IMR-90 (cell line): ENCODE results near the gene TRIM37. TPM values are rescaled to one million over a fixed set of nuclear protein-coding genes. Genes with fewer than 3 reads are reported as not detected.

Experiments
- ATAC-seq: fragments of 200-7000 bp; cut with Tn5 transposase; 2 replicates; pipeline ENCODE4 v1.9.1; 2020; ENCODE audit warnings: low read depth, mild to moderate bottlenecking, moderate library complexity
- BruUV-seq: library from RNA; stranded (reverse); fragments of 400-500 nt; replicated peaks from 2 replicates; lab custom pipeline; 2021; lab: Mats Ljungman, UMichigan
- CTCF ChIA-PET: fragments of 300-600 bp; formaldehyde crosslinking; extraction: SDS; loops from one replicate; lab custom pipeline; 2021; ENCODE audit warnings: antibody characterized with exemption; lab: Yijun Ruan, JAX
- POLR2A ChIA-PET: fragments of 300-600 bp; sonication (Branson Sonifier 250); formaldehyde crosslinking; loops from one replicate; lab custom pipeline; 2022; ENCODE audit warnings: antibody characterized with exemption; ENCODE audit not compliant: unreplicated experiment; lab: Charles Lee
- DNase-seq: peaks from one replicate; pipeline ENCODE4 v3.0.0; 2013
- H2AFZ ChIP-seq: replicated peaks from 2 replicates; pipeline ENCODE3; 2013; ENCODE audit warnings: low read length, mild to moderate bottlenecking; ENCODE audit not compliant: poor library complexity
- H2AK5ac ChIP-seq: 2 replicates; pipeline ENCODE4 v1.6.1; 2013; ENCODE audit warnings: low read depth, low read length, inconsistent platforms
- H2AK9ac ChIP-seq: replicated peaks from 2 replicates; pipeline ENCODE3; 2013; ENCODE audit warnings: mild to moderate bottlenecking, low read depth, low read length, moderate library complexity; ENCODE audit not compliant: poor library complexity
- H2BK120ac ChIP-seq: 2 replicates; pipeline ENCODE4 v1.6.1; 2013; ENCODE audit warnings: low read depth, low read length, inconsistent platforms
- H2BK15ac ChIP-seq: 3 replicates; pipeline ENCODE4 v1.6.1; 2013; ENCODE audit warnings: low read depth, low read length, inconsistent platforms
- H2BK20ac ChIP-seq: 2 replicates; pipeline ENCODE4 v1.6.1; 2013; ENCODE audit warnings: low read depth, mild to moderate bottlenecking, inconsistent platforms, low read length, moderate library complexity
- H2BK5ac ChIP-seq: 2 replicates; pipeline ENCODE4 v1.6.1; 2013; ENCODE audit warnings: mild to moderate bottlenecking, low read depth, low read length, inconsistent platforms; ENCODE audit not compliant: poor library complexity, severe bottlenecking
- H3K14ac ChIP-seq: replicated peaks from 2 replicates; pipeline ENCODE4 v1.6.1; 2013; ENCODE audit warnings: low read depth, low read length, inconsistent platforms
- H3K18ac ChIP-seq: 2 replicates; pipeline ENCODE4 v1.6.1; 2013; ENCODE audit warnings: low read depth, low read length, control low read depth
- H3K23ac ChIP-seq: 2 replicates; pipeline ENCODE4 v1.6.1; 2013; ENCODE audit warnings: low read depth, low read length, inconsistent platforms
- H3K27ac ChIP-seq: 2 replicates; pipeline ENCODE4 v1.5.1; 2013; ENCODE audit warnings: mild to moderate bottlenecking, control low read depth, low read length; ENCODE audit not compliant: insufficient read depth
- H3K27me3 ChIP-seq: 2 replicates; pipeline ENCODE4 v1.6.1; 2013; ENCODE audit warnings: low read length; ENCODE audit not compliant: control insufficient read depth, insufficient read depth
- H3K36me3 ChIP-seq: 2 replicates; pipeline ENCODE4 v1.6.1; 2013; ENCODE audit warnings: low read length, mixed read lengths; ENCODE audit not compliant: control insufficient read depth, insufficient read depth
- H3K4ac ChIP-seq: 2 replicates; pipeline ENCODE4 v1.6.1; 2013; ENCODE audit warnings: low read depth, low read length, inconsistent platforms
- H3K4me1 ChIP-seq: 2 replicates; pipeline ENCODE4 v1.6.1; 2013; ENCODE audit warnings: low read length, mixed read lengths; ENCODE audit not compliant: control insufficient read depth, insufficient read depth
- H3K4me2 ChIP-seq: 2 replicates; pipeline ENCODE4 v1.6.1; 2013; ENCODE audit warnings: low read depth, mild to moderate bottlenecking, control low read depth, low read length, moderate library complexity
- H3K4me3 ChIP-seq: 2 replicates; pipeline ENCODE4 v1.5.1; 2013; ENCODE audit warnings: low read depth, mild to moderate bottlenecking, control low read depth, low read length, moderate library complexity; ENCODE audit not compliant: insufficient read depth
- H3K56ac ChIP-seq: 2 replicates; pipeline ENCODE4 v1.6.1; 2013; ENCODE audit warnings: low read length, inconsistent platforms; ENCODE audit not compliant: insufficient read depth; ENCODE audit errors: extremely low read depth
- H3K79me1 ChIP-seq, 2 experiments: 2 replicates each; pipeline ENCODE4 v1.6.1; 2013; ENCODE audit warnings: low read length in 2 of 2, inconsistent platforms in 1 of 2, low read depth in 1 of 2
- H3K9ac ChIP-seq: 2 replicates; pipeline ENCODE4 v1.6.1; 2013; ENCODE audit warnings: low read depth, low read length, control low read depth
- H3K9me1 ChIP-seq: 2 replicates; pipeline ENCODE4 v1.6.1; 2013; ENCODE audit warnings: low read length, inconsistent platforms; ENCODE audit not compliant: insufficient read depth
- H3K9me3 ChIP-seq: 2 replicates; pipeline ENCODE4 v1.6.1; 2013; ENCODE audit warnings: low read length; ENCODE audit not compliant: control insufficient read depth, insufficient read depth
- H4K20me1 ChIP-seq: 2 replicates; pipeline ENCODE4 v1.6.1; 2013; ENCODE audit warnings: low read length, inconsistent platforms; ENCODE audit not compliant: insufficient read depth
- H4K5ac ChIP-seq: 2 replicates; pipeline ENCODE4 v1.6.1; 2013; ENCODE audit warnings: mild to moderate bottlenecking, low read depth, low read length, control low read depth
- H4K8ac ChIP-seq, 2 experiments: 2 replicates each; pipeline ENCODE4 v1.6.1; 2013; ENCODE audit warnings: low read depth in 2 of 2, low read length in 2 of 2, control low read depth in 1 of 2, inconsistent platforms in 1 of 2
- H4K91ac ChIP-seq: 2 replicates; pipeline ENCODE4 v1.6.1; 2013; ENCODE audit warnings: low read depth, low read length, inconsistent platforms; ENCODE audit not compliant: insufficient read depth
- BHLHE40 ChIP-seq: fragments of 150-350 bp; IDR thresholded peaks from 2 replicates; pipeline ENCODE4 v1.6.1; 2016; ENCODE audit warnings: mild to moderate bottlenecking, low read depth, low read length
- CEBPB ChIP-seq: IDR thresholded peaks from 2 replicates; pipeline ENCODE4 v1.6.1; 2012; ENCODE audit warnings: low read depth, low read length, improper control_type of control experiment
- CHD1 ChIP-seq: IDR thresholded peaks from 2 replicates; pipeline ENCODE4 v1.6.1; 2012; ENCODE audit warnings: low read depth, low read length, improper control_type of control experiment
- CTCF ChIP-seq: conservative IDR thresholded peaks from 2 replicates; pipeline ENCODE4 v1.5.1; 2012; ENCODE audit warnings: mild to moderate bottlenecking, low read depth, low read length, improper control_type of control experiment
- ELK1 ChIP-seq: fragments of 150-350 bp; IDR thresholded peaks from 2 replicates; pipeline ENCODE4 v1.6.1; 2016; ENCODE audit warnings: low read depth, mild to moderate bottlenecking, low read length, moderate library complexity, borderline replicate concordance
- FOS ChIP-seq: fragments of 150-350 bp; IDR thresholded peaks from 2 replicates; pipeline ENCODE4 v1.6.1; 2016; ENCODE audit warnings: low read depth, low read length
- MAFK ChIP-seq: IDR thresholded peaks from 2 replicates; pipeline ENCODE4 v1.6.1; 2012; ENCODE audit warnings: low read depth, low read length, improper control_type of control experiment
- MAZ ChIP-seq: IDR thresholded peaks from 2 replicates; pipeline ENCODE4 v1.6.1; 2012; ENCODE audit warnings: low read depth, mild to moderate bottlenecking, low read length, improper control_type of control experiment, moderate library complexity, borderline replicate concordance
- MXI1 ChIP-seq: IDR thresholded peaks from 2 replicates; pipeline ENCODE4 v1.6.1; 2012; ENCODE audit warnings: low read depth, mild to moderate bottlenecking, low read length, moderate library complexity, borderline replicate concordance
- NFE2L2 ChIP-seq: fragments of 150-350 bp; IDR thresholded peaks from 2 replicates; pipeline ENCODE4 v1.6.1; 2016; ENCODE audit warnings: low read depth, mild to moderate bottlenecking, low read length
- RAD21 ChIP-seq: IDR thresholded peaks from 2 replicates; pipeline ENCODE4 v1.6.1; 2012; ENCODE audit warnings: low read length, improper control_type of control experiment
- RCOR1 ChIP-seq: IDR thresholded peaks from 2 replicates; pipeline ENCODE4 v1.6.1; 2012; ENCODE audit warnings: mild to moderate bottlenecking, low read length, improper control_type of control experiment; ENCODE audit not compliant: insufficient replicate concordance
- WGBS, 2 experiments: methylation state at CpG; one replicate each; pipeline versions ENCODE4 v1.1.5 to v1.1.7; 2013; ENCODE audit warnings: missing lambda C conversion rate in 2 of 2; ENCODE audit not compliant: insufficient read length in 1 of 2; ENCODE audit errors: extremely low coverage in 2 of 2; 5-methylcytosine and 5-hydroxymethylcytosine counted together
- dilution Hi-C: fragments of 300-500 bp; cut with HindIII; formaldehyde crosslinking; loops from one replicate; pipeline ENCODE4 v1.14.3; 2018; ENCODE audit warnings: low sequenced_read_pairs; ENCODE audit not compliant: unreplicated experiment
- in situ Hi-C: fragments of 300-500 bp; cut with MboI; formaldehyde crosslinking; loops from 3 replicates; pipeline ENCODE4 v1.14.3; 2019; ENCODE audit warnings: low sequenced_read_pairs, inconsistent platforms, mixed read lengths
- intact Hi-C: fragments of 100-400 bp; cut with micrococcal nuclease; formaldehyde crosslinking; loops from 2 replicates; pipeline ENCODE4 v1.10.0; 2022
- polyA plus RNA-seq, 3 experiments: library from polyadenylated mRNA; depleted of rRNA; stranded (reverse); fragments of >200 nt; gene quantifications; 2 replicates each; pipeline ENCODE4 v1.2.3, GENCODE V29; 2012; ENCODE audit warnings: low replicate concordance in 1 of 3
- total RNA-seq: library from RNA; depleted of rRNA; stranded (reverse); fragments of >200 nt; gene quantifications from 2 replicates; pipeline ENCODE4 v1.2.3, GENCODE V29; 2012

Gene TRIM37
- total and polyA plus RNA-seq, 2 of the 4 experiments (the other 2 are of a cell fraction) = 12.1 to 24.9 TPM

- Histone ChIP-seq H3K4me2 (no peak overlapping the region), H3K27ac (no peak overlapping the region), H3K4me3 (no peak overlapping the region), H2BK15ac (no peak overlapping the region), H2BK20ac (no peak overlapping the region), H2BK120ac (no peak overlapping the region), H2AK9ac (no peak overlapping the region), H2AFZ (no peak overlapping the region), H3K4me1 (peaks cover 7% of the 10 kb centered on the region), H3K9me1 (peaks cover 5% of the 10 kb centered on the region), H4K20me1 (no peaks in the 10 kb centered on the region), H4K91ac (no peak overlapping the region), H3K56ac (no peak overlapping the region), H3K9me3 (no peaks in the 10 kb centered on the region), H3K27me3 (no peaks in the 10 kb centered on the region), H2BK5ac (no peak overlapping the region), H3K14ac (no peak overlapping the region), H2AK5ac (no peak overlapping the region), H3K4ac (no peak overlapping the region), H3K23ac (no peak overlapping the region), H3K36me3 (no peaks in the 10 kb centered on the region), H4K5ac (no peak overlapping the region), H3K9ac (no peak overlapping the region), H4K8ac (no peak overlapping the region), H3K79me1 (no peaks in the 10 kb centered on the region), H3K18ac (no peak overlapping the region)
- ATAC-seq (no peak), DNase-seq (no peak)
- CTCF ChIA-PET = interaction anchor here (0.7 kb wide), 1 partner anchor 105 kb away, joined by 3 read pairs; no protein-coding TSS in a partner anchor
- TF ChIP-seq MAFK (no peak), CHD1 (no peak), MAZ (no peak), ELK1 (no peak), NFE2L2 (no peak), RAD21 (no peak), MXI1 (no peak), BHLHE40 (no peak), RCOR1 (no peak), FOS (no peak), CTCF (no peak), CEBPB (no peak)
- dilution Hi-C loops = no loop called here
- no TSS peak for BruUV-seq
- in situ Hi-C loops = no loop called here
- POLR2A ChIA-PET = no interaction called here
- intact Hi-C loops = no loop called here
- no CpG with 5 or more reads among the region's 3 CpGs for WGBS, 2 experiments
Observed at GRCh38 chr17:58965221-58965620, 141.5 kb downstream of the TRIM37 start.
